PC-9 (cell line): Measurements from ENCODE around the gene MMP21. TPM values are rescaled to one million over a fixed set of nuclear protein-coding genes. Genes with fewer than 3 reads are reported as not detected.

ENCODE experiments used
- BruUV-seq: library from RNA; stranded (reverse); fragments of 400-500 nt; replicated peaks from 2 replicates; lab custom pipeline; 2021; lab: Mats Ljungman, UMichigan
- CTCF ChIA-PET: fragments of 300-600 bp; sonication (Branson Sonifier 250); formaldehyde crosslinking; loops from one replicate; lab custom pipeline; 2022; ENCODE audit warnings: antibody characterized with exemption; lab: Charles Lee
- POLR2A ChIA-PET: fragments of 300-600 bp; sonication (Branson Sonifier 250); formaldehyde crosslinking; loops from one replicate; lab custom pipeline; 2022; ENCODE audit warnings: antibody characterized with exemption; ENCODE audit not compliant: unreplicated experiment; lab: Charles Lee
- DNase-seq, 2 experiments: peaks; one replicate each; pipeline versions ENCODE4 v3.0.0 to v3.0.0-alpha.2; 2015 to 2022; ENCODE audit warnings: mixed read lengths in 1 of 2
- H2AFZ ChIP-seq: fragments of 200-600 bp; sonication (generic); 2 replicates; pipeline ENCODE4 v1.8.1; 2017; ENCODE audit warnings: antibody characterized with exemption
- H3F3A ChIP-seq: fragments of 200-600 bp; sonication (generic); 2 replicates; pipeline ENCODE4 v1.8.1; 2017; ENCODE audit warnings: antibody characterized with exemption, mild to moderate bottlenecking, low read depth; ENCODE audit not compliant: insufficient read depth
- H3K27ac ChIP-seq: fragments of 200-600 bp; sonication (generic); 2 replicates; pipeline ENCODE4 v1.6.1; 2016; ENCODE audit warnings: mixed run types
- H3K27me3 ChIP-seq: fragments of 200-600 bp; sonication (generic); 2 replicates; pipeline ENCODE4 v1.6.1; 2016; ENCODE audit warnings: low read depth, mixed run types; ENCODE audit not compliant: insufficient read depth
- H3K36me3 ChIP-seq: fragments of 200-600 bp; sonication (generic); 2 replicates; pipeline ENCODE4 v1.6.1; 2016; ENCODE audit warnings: low read depth, mixed run types
- H3K4me1 ChIP-seq: fragments of 200-600 bp; sonication (generic); replicated peaks from 2 replicates; pipeline ENCODE4 v1.6.1; 2016; ENCODE audit warnings: mixed run types; ENCODE audit not compliant: insufficient read depth
- H3K4me2 ChIP-seq: fragments of 200-600 bp; sonication (generic); 2 replicates; pipeline ENCODE4 v1.6.1; 2017; ENCODE audit warnings: mixed run types
- H3K4me3 ChIP-seq: fragments of 200-600 bp; sonication (generic); 2 replicates; pipeline ENCODE4 v1.6.1; 2016; ENCODE audit warnings: mixed run types
- H3K79me2 ChIP-seq: fragments of 200-600 bp; sonication (generic); 2 replicates; pipeline ENCODE4 v1.6.1; 2017; ENCODE audit warnings: low read depth, mixed run types
- H3K9me2 ChIP-seq: fragments of 200-600 bp; sonication (generic); 2 replicates; pipeline ENCODE4 v1.8.1; 2017; ENCODE audit warnings: mild to moderate bottlenecking; ENCODE audit not compliant: insufficient read depth
- H3K9me3 ChIP-seq: fragments of 200-600 bp; sonication (generic); 2 replicates; pipeline ENCODE4 v1.8.1; 2016; ENCODE audit warnings: low read depth; ENCODE audit not compliant: insufficient read depth
- H4K20me1 ChIP-seq: fragments of 200-600 bp; sonication (generic); 2 replicates; pipeline ENCODE4 v1.8.1; 2017; ENCODE audit not compliant: insufficient read depth
- CTCF ChIP-seq: fragments of 200-600 bp; sonication (generic); conservative IDR thresholded peaks from 2 replicates; pipeline ENCODE4 v1.6.1; 2017; ENCODE audit warnings: mixed run types, antibody characterized with exemption, mild to moderate bottlenecking, moderate library complexity
- EZH2 ChIP-seq: fragments of 200-600 bp; sonication (generic); IDR thresholded peaks from 2 replicates; pipeline ENCODE4 v1.8.0; 2017; ENCODE audit warnings: antibody characterized with exemption, low read depth
- intact Hi-C: fragments of 100-400 bp; cut with micrococcal nuclease; formaldehyde crosslinking; loops from one replicate; pipeline ENCODE4 v1.10.0; 2022; ENCODE audit not compliant: unreplicated experiment
- total RNA-seq: library from RNA; stranded (reverse); gene quantifications from 2 replicates; pipeline ENCODE4 v1.2.3, GENCODE V29; 2021

MMP21 gene
- total RNA-seq, 1 experiment from 2014 or later, result not detected

GRCh38 chr10:125783957-125784356 is 8.3 kb upstream of the MMP21 start:
- no peaks in the 10 kb centered on the region for H4K20me1 ChIP-seq
- H3K4me3 ChIP-seq, result no peak overlapping the region
- H3K4me2 ChIP-seq, result no peak overlapping the region
- intact Hi-C loops, result no loop called here
- no peaks in the 10 kb centered on the region for H3K36me3 ChIP-seq
- no peaks in the 10 kb centered on the region for H3F3A ChIP-seq
- H3K27ac ChIP-seq, result no peak overlapping the region
- H3K4me1 ChIP-seq, result no peaks in the 10 kb centered on the region
- ChIA-PET POLR2A (interaction anchor here (0.6 kb wide), 1 partner anchor 13 kb away, joined by 7 read pairs; no protein-coding TSS in a partner anchor), CTCF (no interaction called here)
- TF ChIP-seq EZH2 (no peak), CTCF (no peak)
- no peaks in the 10 kb centered on the region for H3K79me2 ChIP-seq
- no peak for DNase-seq
- BruUV-seq, result no TSS peak
- no peaks in the 10 kb centered on the region for H3K27me3 ChIP-seq
- H3K9me3 ChIP-seq, result no peaks in the 10 kb centered on the region
- no peak overlapping the region for H2AFZ ChIP-seq
- H3K9me2 ChIP-seq, result no peaks in the 10 kb centered on the region

DNA sequence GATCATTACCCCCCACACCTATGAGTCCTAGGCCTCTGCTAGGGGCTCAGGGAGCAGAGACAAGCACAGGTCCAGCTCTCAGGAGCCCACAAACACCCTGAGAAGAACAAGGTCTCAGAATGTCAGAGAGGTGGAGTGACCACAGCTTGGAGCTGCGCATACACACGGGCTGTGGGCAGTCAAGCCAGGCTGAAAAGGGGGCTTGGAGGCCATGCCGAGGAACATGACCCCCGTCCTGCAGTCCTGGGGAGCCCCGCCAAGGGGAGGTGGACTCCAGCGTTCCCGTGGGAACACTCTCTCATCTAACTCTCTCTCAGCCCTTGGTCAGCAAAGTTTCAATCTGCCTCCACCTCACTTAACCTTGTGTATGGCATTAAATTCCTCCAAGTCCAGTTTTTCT is 7.8 kb upstream of the MMP21 start:
- no peak for DNase-seq
- ChIA-PET CTCF (no interaction called here), POLR2A (no interaction called here)
- Histone ChIP-seq H3K27ac (no peak overlapping the region), H3K4me3 (no peak overlapping the region), H3K36me3 (no peaks in the 10 kb centered on the region), H4K20me1 (no peaks in the 10 kb centered on the region), H3K9me2 (no peaks in the 10 kb centered on the region), H3K4me2 (no peak overlapping the region), H3K79me2 (no peaks in the 10 kb centered on the region), H3K9me3 (no peaks in the 10 kb centered on the region), H3K4me1 (no peaks in the 10 kb centered on the region), H2AFZ (no peak overlapping the region), H3K27me3 (no peaks in the 10 kb centered on the region), H3F3A (no peaks in the 10 kb centered on the region)
- TF ChIP-seq EZH2, result no peak
- TF ChIP-seq CTCF, result no peak
- intact Hi-C loops, result no loop called here
- no TSS peak for BruUV-seq

DNA sequence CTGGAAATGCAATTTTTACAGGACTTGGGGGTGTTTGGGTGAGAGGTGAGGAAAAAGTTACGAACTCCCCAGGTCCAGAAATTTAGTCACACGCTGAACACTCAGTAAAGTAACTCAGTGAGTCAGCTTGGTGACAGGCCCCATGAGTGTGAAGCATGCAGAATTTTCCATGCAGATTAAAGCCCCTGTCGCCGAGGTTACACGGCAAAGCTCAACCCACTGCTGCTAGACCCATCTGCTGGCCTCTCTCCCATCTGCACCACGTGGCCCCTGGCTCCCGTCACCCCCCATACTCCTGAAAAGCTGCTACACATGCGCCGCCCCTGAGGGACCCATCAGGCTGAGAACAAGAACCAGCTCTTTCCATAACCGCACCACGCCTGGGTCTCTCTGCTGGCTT is 7.0 kb upstream of the MMP21 start:
- Histone ChIP-seq H3K9me3 (no peaks in the 10 kb centered on the region), H3K27me3 (no peaks in the 10 kb centered on the region), H3K36me3 (no peaks in the 10 kb centered on the region), H3K9me2 (no peaks in the 10 kb centered on the region), H3F3A (no peaks in the 10 kb centered on the region), H3K27ac (no peak overlapping the region), H3K4me1 (no peaks in the 10 kb centered on the region), H4K20me1 (no peaks in the 10 kb centered on the region), H3K4me2 (no peak overlapping the region), H3K79me2 (no peaks in the 10 kb centered on the region), H3K4me3 (no peak overlapping the region), H2AFZ (no peak overlapping the region)
- no peak for TF ChIP-seq EZH2
- no peak for TF ChIP-seq CTCF
- no TSS peak for BruUV-seq
- intact Hi-C loops, result no loop called here
- DNase-seq, result no peak
- CTCF ChIA-PET, result no interaction called here
- POLR2A ChIA-PET, result no interaction called here
